Neuronal stem cell (in vitro differentiated cells): ENCODE results near the gene VWCE.

Experiments
- DNase-seq: peaks from one replicate; pipeline ENCODE4 v3.0.0-alpha.2; 2013; ENCODE audit warnings: low spot score
- H2AFZ ChIP-seq: one replicate; pipeline ENCODE4 v1.6.1; 2013; ENCODE audit warnings: mild to moderate bottlenecking, low read length, inconsistent platforms
- H2AK5ac ChIP-seq: 2 replicates; pipeline ENCODE4 v1.6.1; 2013; ENCODE audit warnings: low read depth, mild to moderate bottlenecking, inconsistent platforms, low read length, moderate library complexity, mixed read lengths
- H2BK120ac ChIP-seq: 2 replicates; pipeline ENCODE4 v1.6.1; 2013; ENCODE audit warnings: low read depth, mild to moderate bottlenecking, inconsistent platforms, low read length, moderate library complexity, mixed read lengths
- H2BK12ac ChIP-seq: one replicate; pipeline ENCODE4 v1.6.1; 2013; ENCODE audit warnings: low read length, inconsistent platforms
- H2BK15ac ChIP-seq: 2 replicates; pipeline ENCODE4 v1.6.1; 2013; ENCODE audit warnings: mild to moderate bottlenecking, low read length, inconsistent platforms, mixed read lengths
- H2BK5ac ChIP-seq: one replicate; pipeline ENCODE4 v1.6.1; 2013; ENCODE audit warnings: inconsistent platforms, mild to moderate bottlenecking, low read length, moderate library complexity
- H3K14ac ChIP-seq: one replicate; pipeline ENCODE4 v1.6.1; 2013; ENCODE audit warnings: low read length, inconsistent platforms
- H3K18ac ChIP-seq: 2 replicates; pipeline ENCODE4 v1.6.1; 2013; ENCODE audit warnings: low read length, inconsistent platforms
- H3K23ac ChIP-seq: 2 replicates; pipeline ENCODE4 v1.6.1; 2013; ENCODE audit warnings: low read depth, mild to moderate bottlenecking, mixed read lengths, low read length, inconsistent platforms; ENCODE audit not compliant: poor library complexity
- H3K27ac ChIP-seq: replicated peaks from 3 replicates; pipeline ENCODE4 v1.5.1; 2013; ENCODE audit warnings: low read length, inconsistent platforms
- H3K27me3 ChIP-seq, 3 experiments: 2 replicates each; pipeline ENCODE4 v1.6.1; 2013; ENCODE audit warnings: low read length in 3 of 3, mild to moderate bottlenecking in 2 of 3, inconsistent platforms in 1 of 3, low read depth in 1 of 3, mixed read lengths in 1 of 3, moderate library complexity in 1 of 3; ENCODE audit not compliant: control insufficient read depth in 3 of 3, insufficient read depth in 3 of 3
- H3K36me3 ChIP-seq, 2 donors: replicated peaks in 1 of 2; 2 replicates each; pipeline ENCODE4 v1.6.1; 2013; ENCODE audit warnings: low read length in 2 of 2; ENCODE audit not compliant: control insufficient read depth in 2 of 2, insufficient read depth in 2 of 2
- H3K4ac ChIP-seq: 2 replicates; pipeline ENCODE4 v1.6.1; 2013; ENCODE audit warnings: inconsistent platforms, mild to moderate bottlenecking, low read length, moderate library complexity
- H3K4me1 ChIP-seq, 2 donors: 1 replicate in 1 of 2; 2 replicates in 1 of 2; pipeline ENCODE4 v1.6.1; 2013; ENCODE audit warnings: low read length in 2 of 2, low read depth in 1 of 2; ENCODE audit not compliant: control insufficient read depth in 2 of 2, insufficient read depth in 1 of 2
- H3K4me2 ChIP-seq: one replicate; pipeline ENCODE4 v1.6.1; 2013; ENCODE audit warnings: mild to moderate bottlenecking, low read length, inconsistent platforms; ENCODE audit not compliant: insufficient read depth, poor library complexity, severe bottlenecking
- H3K4me3 ChIP-seq, 2 donors: 2 replicates each; pipeline ENCODE4 v1.5.1; 2013; ENCODE audit warnings: low read length in 2 of 2, mild to moderate bottlenecking in 2 of 2, inconsistent platforms in 1 of 2, moderate library complexity in 1 of 2
- H3K79me1 ChIP-seq: one replicate; pipeline ENCODE4 v1.6.1; 2013; ENCODE audit warnings: low read depth, mild to moderate bottlenecking, inconsistent platforms, low read length, moderate library complexity
- H3K9ac ChIP-seq: one replicate; pipeline ENCODE4 v1.6.1; 2013; ENCODE audit warnings: mild to moderate bottlenecking, low read depth, low read length, inconsistent platforms; ENCODE audit not compliant: poor library complexity
- H3K9me3 ChIP-seq, 2 donors: replicated peaks in 1 of 2; 2 replicates each; pipeline versions ENCODE3 to v1.6.1; 2013; ENCODE audit warnings: low read length in 2 of 2, mild to moderate bottlenecking in 2 of 2, inconsistent platforms in 1 of 2, low read depth in 1 of 2, mixed read lengths in 1 of 2, moderate library complexity in 1 of 2; ENCODE audit not compliant: control insufficient read depth in 2 of 2, insufficient read depth in 1 of 2
- H4K8ac ChIP-seq: one replicate; pipeline ENCODE4 v1.6.1; 2013; ENCODE audit warnings: low read depth, mild to moderate bottlenecking, inconsistent platforms, low read length, moderate library complexity
- H4K91ac ChIP-seq: one replicate; pipeline ENCODE4 v1.6.1; 2013; ENCODE audit warnings: low read length, low read depth, mild to moderate bottlenecking, inconsistent platforms; ENCODE audit not compliant: poor library complexity
- WGBS, 2 donors: extraction: QIAGEN DNeasy Blood & Tissue Kit; methylation state at CpG; one replicate each; pipeline ENCODE4 v1.1.7; 2013; ENCODE audit warnings: missing lambda C conversion rate in 2 of 2, mixed read lengths in 1 of 2; ENCODE audit not compliant: insufficient read length in 2 of 2, insufficient replicate concordance in 1 of 2; ENCODE audit errors: extremely low coverage in 2 of 2; 5-methylcytosine and 5-hydroxymethylcytosine counted together

Gene VWCE

GRCh38 chr11:61292356-61292755, 2.8 kb downstream of the VWCE start:
- DNase-seq, result no peak
- no peak overlapping the region for H3K4me3 ChIP-seq
- H3K4me2 ChIP-seq, result no peak overlapping the region
- no peak overlapping the region for H2AFZ ChIP-seq
- peaks cover 0 to 3% of the 10 kb centered on the region in 2 donors for H3K9me3 ChIP-seq
- peak overlapping the region; percentile 2 for H2BK12ac ChIP-seq
- H3K4ac ChIP-seq, result no peak overlapping the region
- H3K36me3 ChIP-seq, result peaks cover 12 to 17% of the 10 kb centered on the region in 2 donors
- no peak overlapping the region for H2BK5ac ChIP-seq
- no CpG with 5 or more reads among the region's 2 CpGs for WGBS, 2 donors
- peak overlapping the region; percentile 42 for H2AK5ac ChIP-seq
- no peak overlapping the region for H2BK120ac ChIP-seq
- peaks cover 10 to 15% of the 10 kb centered on the region in 2 donors for H3K4me1 ChIP-seq
- no peak overlapping the region for H3K27ac ChIP-seq
- peak overlapping the region; percentile 44 for H3K23ac ChIP-seq
- H2BK15ac ChIP-seq, result no peak overlapping the region
- no peak overlapping the region for H4K8ac ChIP-seq
- peaks cover 4% of the 10 kb centered on the region for H3K79me1 ChIP-seq
- no peak overlapping the region for H3K14ac ChIP-seq
- no peak overlapping the region for H3K18ac ChIP-seq
- no peak overlapping the region for H4K91ac ChIP-seq
- peaks cover 0 to 3% (median 0%) of the 10 kb centered on the region in 3 experiments for H3K27me3 ChIP-seq
- H3K9ac ChIP-seq, result peak overlapping the region; percentile 67

- no peak overlapping the region for H3K18ac ChIP-seq
- WGBS, 2 donors, result no CpG with 5 or more reads among the region's 12 CpGs
- peak overlapping the region; percentile 63 for H3K9ac ChIP-seq
- H3K27me3 ChIP-seq, result peaks cover 0 to 3% (median 0%) of the 10 kb centered on the region in 3 experiments
- peaks cover 8 to 12% of the 10 kb centered on the region in 2 donors for H3K4me1 ChIP-seq
- DNase-seq, result no peak
- H4K8ac ChIP-seq, result no peak overlapping the region
- no peak overlapping the region for H3K4me2 ChIP-seq
- no peak overlapping the region for H4K91ac ChIP-seq
- no peak overlapping the region for H2BK5ac ChIP-seq
- no peak overlapping the region for H3K27ac ChIP-seq
- H3K9me3 ChIP-seq, result no peaks in the 10 kb centered on the region
- no peak overlapping the region for H2BK15ac ChIP-seq
- peaks cover 5% of the 10 kb centered on the region for H3K79me1 ChIP-seq
- H3K4me3 ChIP-seq, result no peak overlapping the region
- H3K36me3 ChIP-seq, result peaks cover 7 to 20% of the 10 kb centered on the region in 2 donors
- no peak overlapping the region for H2BK120ac ChIP-seq
- H2BK12ac ChIP-seq, result no peak overlapping the region
- no peak overlapping the region for H3K23ac ChIP-seq
- no peak overlapping the region for H3K14ac ChIP-seq
- no peak overlapping the region for H2AK5ac ChIP-seq
- no peak overlapping the region for H2AFZ ChIP-seq
- no peak overlapping the region for H3K4ac ChIP-seq
Observed at GRCh38 chr11:61290905-61291690, 4.0 kb downstream of the VWCE start.

- H2BK5ac ChIP-seq, result no peak overlapping the region
- DNase-seq, result no peak
- peak overlapping the region in 1 of 2 donors; percentile 63 for H3K4me3 ChIP-seq
- H2BK12ac ChIP-seq, result no peak overlapping the region
- no peak overlapping the region for H2BK15ac ChIP-seq
- H2BK120ac ChIP-seq, result no peak overlapping the region
- H3K4ac ChIP-seq, result no peak overlapping the region
- H3K23ac ChIP-seq, result no peak overlapping the region
- H3K9ac ChIP-seq, result no peak overlapping the region
- peaks cover 0 to under 1% of the 10 kb centered on the region in 2 donors for H3K4me1 ChIP-seq
- H3K27ac ChIP-seq, result no peak overlapping the region
- no peak overlapping the region for H4K8ac ChIP-seq
- H2AK5ac ChIP-seq, result no peak overlapping the region
- no peak overlapping the region for H4K91ac ChIP-seq
- H3K36me3 ChIP-seq, result peaks cover 5 to 31% of the 10 kb centered on the region in 2 donors
- H3K9me3 ChIP-seq, result peaks cover 0 to 2% of the 10 kb centered on the region in 2 donors
- H3K14ac ChIP-seq, result no peak overlapping the region
- WGBS, 2 donors, result no CpG with 5 or more reads among the region's 14 CpGs
- H3K4me2 ChIP-seq, result no peak overlapping the region
- no peak overlapping the region for H3K18ac ChIP-seq
- H2AFZ ChIP-seq, result no peak overlapping the region
- no peaks in the 10 kb centered on the region for H3K27me3 ChIP-seq
- H3K79me1 ChIP-seq, result peaks cover 4% of the 10 kb centered on the region
Observed at GRCh38 chr11:61287338-61287977, 7.7 kb downstream of the VWCE start.

GRCh38 chr11:61283613-61284012, 11.5 kb downstream of the VWCE start:
- H2BK15ac ChIP-seq, result no peak overlapping the region
- no peak for DNase-seq
- no peak overlapping the region for H3K4me2 ChIP-seq
- no peak overlapping the region for H4K8ac ChIP-seq
- H3K4me1 ChIP-seq, result peaks cover 0 to 3% of the 10 kb centered on the region in 2 donors
- H3K27ac ChIP-seq, result no peak overlapping the region
- no peak overlapping the region for H2BK5ac ChIP-seq
- no peak overlapping the region for H3K18ac ChIP-seq
- H3K27me3 ChIP-seq, result no peaks in the 10 kb centered on the region
- no peak overlapping the region for H2BK120ac ChIP-seq
- H3K9ac ChIP-seq, result no peak overlapping the region
- H3K4ac ChIP-seq, result no peak overlapping the region
- WGBS, 2 donors, result no CpG with 5 or more reads among the region's 4 CpGs
- no peak overlapping the region for H2AFZ ChIP-seq
- no peak overlapping the region for H3K4me3 ChIP-seq
- no peak overlapping the region for H2AK5ac ChIP-seq
- H3K14ac ChIP-seq, result no peak overlapping the region
- peaks cover 2% of the 10 kb centered on the region for H3K79me1 ChIP-seq
- no peak overlapping the region for H3K23ac ChIP-seq
- no peak overlapping the region for H4K91ac ChIP-seq
- H3K36me3 ChIP-seq, result peaks cover 5 to 37% of the 10 kb centered on the region in 2 donors
- no peak overlapping the region for H2BK12ac ChIP-seq
- H3K9me3 ChIP-seq, result peaks cover 0 to 2% of the 10 kb centered on the region in 2 donors
